Suprapubic skin (tissue), 4 donors: ENCODE measurements around the gene BIRC2. TPM values are rescaled to one million over a fixed set of nuclear protein-coding genes. Genes with fewer than 3 reads are reported as not detected.
A peak's percentile ranks its signal among the peaks of the same experiment; 100 is the strongest.
"Not testable (repeated sequence)": the region's sequence is repeated elsewhere in the genome, so short reads cannot be mapped to it uniquely, and the experiment has no call there.

ENCODE experiments used
- DNase-seq, 2 donors: peaks; one replicate each; pipeline ENCODE4 v3.0.0-alpha.2; 2019; ENCODE audit warnings: low spot score in 2 of 2
- H3K27ac ChIP-seq: fragments of 200-600 bp; sonication (generic); one replicate; pipeline ENCODE4 v1.5.1; 2019
- H3K27me3 ChIP-seq: fragments of 200-600 bp; sonication (generic); one replicate; pipeline ENCODE4 v1.5.1; 2019
- H3K36me3 ChIP-seq: fragments of 200-600 bp; sonication (generic); one replicate; pipeline ENCODE4 v1.5.1; 2019
- H3K4me1 ChIP-seq: fragments of 200-600 bp; sonication (generic); one replicate; pipeline ENCODE4 v1.5.1; 2019
- H3K4me3 ChIP-seq: fragments of 200-600 bp; sonication (generic); one replicate; pipeline ENCODE4 v1.5.1; 2019; ENCODE audit warnings: mild to moderate bottlenecking
- H3K9me3 ChIP-seq: fragments of 200-600 bp; sonication (generic); one replicate; pipeline ENCODE4 v1.5.1; 2019
- CTCF ChIP-seq, 2 donors: fragments of 200-600 bp in 1 of 2; fragments of 450-650 bp in 1 of 2; sonication (generic) in 1 of 2; IDR thresholded peaks; one replicate each; pipeline ENCODE4 v1.5.1; 2016 to 2019; ENCODE audit warnings: antibody characterized with exemption in 2 of 2, mild to moderate bottlenecking in 1 of 2, moderate library complexity in 1 of 2
- EP300 ChIP-seq: sonication (generic); formaldehyde crosslinking; IDR thresholded peaks from one replicate; pipeline ENCODE4 v1.6.1; 2017; ENCODE audit warnings: antibody characterized with exemption
- POLR2A ChIP-seq, 2 donors: fragments of 450-650 bp; IDR thresholded peaks; one replicate each; pipeline ENCODE4 v1.6.1; 2017; ENCODE audit warnings: antibody characterized with exemption in 2 of 2, mild to moderate bottlenecking in 2 of 2, moderate library complexity in 2 of 2
- POLR2AphosphoS5 ChIP-seq, 3 donors: sonication (generic); formaldehyde crosslinking; IDR thresholded peaks; one replicate each; pipeline ENCODE4 v1.6.1; 2017; ENCODE audit warnings: antibody characterized with exemption in 3 of 3
- WGBS: methylation state at CpG from one replicate; pipeline ENCODE4 v1.1.5; 2018; 5-methylcytosine and 5-hydroxymethylcytosine counted together
- total RNA-seq, 4 donors: library from RNA; depleted of rRNA; stranded (reverse); fragments of >200 nt; gene quantifications; one replicate each; pipeline ENCODE4 v1.1.0, GENCODE V29; 2016

BIRC2 gene
- 10 to 100 TPM; 56.9 to 76.5 (median 64.6) TPM for total RNA-seq

- TF ChIP-seq POLR2AphosphoS5 (IDR thresholded peaks at IDR 0.05) (peak; percentile 74 to 91 (median 89)), EP300 (no peak), CTCF (IDR thresholded peaks at IDR 0.05) (peak; percentile 68 to 92), POLR2A (IDR thresholded peaks at IDR 0.05) (peak; percentile 35 to 82)
- DNase-seq = peak; percentile 94 to 96
- peak within 1 kb of the TSS; percentile 90 for H3K4me3 ChIP-seq
- peak within 1 kb of the TSS; percentile 100 for H3K27ac ChIP-seq
- H3K4me1 ChIP-seq = peaks cover 36% of the 10 kb centered on the region
- WGBS = 0% methylated on average over 16 of the region's 77 CpGs
- H3K9me3 ChIP-seq = no peaks in the 10 kb centered on the region
- H3K27me3 ChIP-seq = no peaks in the 10 kb centered on the region
- H3K36me3 ChIP-seq = peaks cover 22% of the 10 kb centered on the region
These were observed at the start of gene BIRC2 for GRCh38 chr11:102346748-102347461. Gene BIRC2 (plus strand): TSS chr11:102347214. CDS start chr11:102349855, 2,641 bp downstream.

GRCh38 chr11:102300837-102301236, 46.2 kb upstream of the BIRC2 start:
- not testable (repeated sequence) for H3K4me3 ChIP-seq, DNase-seq, H3K36me3 ChIP-seq, H3K27me3 ChIP-seq, H3K9me3 ChIP-seq, H3K27ac ChIP-seq, H3K4me1 ChIP-seq
- WGBS = 90% methylated on average over 2 of the region's 2 CpGs

GRCh38 chr11:102302241-102302640, 44.8 kb upstream of the BIRC2 start:
- Histone ChIP-seq H3K4me3 (no peak overlapping the region), H3K27me3 (no peaks in the 10 kb centered on the region), H3K36me3 (no peaks in the 10 kb centered on the region), H3K9me3 (peaks cover 3% of the 10 kb centered on the region), H3K27ac (no peak overlapping the region), H3K4me1 (peaks cover 23% of the 10 kb centered on the region)
- DNase-seq = no peak
- WGBS = 70% methylated on average over 1 of the region's 1 CpG
- TF ChIP-seq POLR2A (IDR thresholded peaks at IDR 0.05) (no peak), CTCF (IDR thresholded peaks at IDR 0.05) (no peak)

- peaks cover 3% of the 10 kb centered on the region for H3K9me3 ChIP-seq
- H3K27me3 ChIP-seq = no peaks in the 10 kb centered on the region
- H3K4me3 ChIP-seq = no peak overlapping the region
- peaks cover 30% of the 10 kb centered on the region for H3K4me1 ChIP-seq
- no peak for TF ChIP-seq POLR2A (IDR thresholded peaks at IDR 0.05)
- TF ChIP-seq CTCF (IDR thresholded peaks at IDR 0.05) = no peak
- no peak for TF ChIP-seq EP300
- no peak for TF ChIP-seq POLR2AphosphoS5 (IDR thresholded peaks at IDR 0.05)
- H3K36me3 ChIP-seq = no peaks in the 10 kb centered on the region
- 91% methylated on average over 4 of the region's 4 CpGs for WGBS
- no peak for DNase-seq
- H3K27ac ChIP-seq = no peak overlapping the region
These were observed 42.3 kb upstream of the BIRC2 start for GRCh38 chr11:102304686-102305085.

GRCh38 chr11:102305352-102306047, 41.5 kb upstream of the BIRC2 start:
- Histone ChIP-seq H3K36me3 (no peaks in the 10 kb centered on the region), H3K27ac (peak overlapping the region; percentile 87), H3K4me3 (peak overlapping the region; percentile 1), H3K27me3 (no peaks in the 10 kb centered on the region), H3K4me1 (peaks cover 30% of the 10 kb centered on the region), H3K9me3 (peaks cover 3% of the 10 kb centered on the region)
- WGBS = 47% methylated on average over 3 of the region's 3 CpGs
- no peak for TF ChIP-seq CTCF (IDR thresholded peaks at IDR 0.05)
- no peak for TF ChIP-seq POLR2AphosphoS5 (IDR thresholded peaks at IDR 0.05)
- TF ChIP-seq POLR2A (IDR thresholded peaks at IDR 0.05) = no peak
- TF ChIP-seq EP300 = no peak
- DNase-seq = no peak
